SK-N-SH (cell line): Measurements from ENCODE around the gene OR10A5. TPM values are rescaled to one million over a fixed set of nuclear protein-coding genes. Genes with fewer than 3 reads are reported as not detected.
A peak's percentile ranks its signal among the peaks of the same experiment; 100 is the strongest.
"Not testable (repeated sequence)": the region's sequence is repeated elsewhere in the genome, so short reads cannot be mapped to it uniquely, and the experiment has no call there.

Experiments
- CTCF ChIA-PET: fragments of 300-600, 350-600 bp; formaldehyde crosslinking; extraction: SDS; loops from one replicate; lab custom pipeline; 2021; lab: Yijun Ruan, JAX
- POLR2A ChIA-PET: fragments of 350-600 bp; sonication (Branson Sonifier 250); formaldehyde crosslinking; extraction: SDS; loops from one replicate; lab custom pipeline; 2020; ENCODE audit warnings: antibody characterized with exemption, inconsistent platforms; lab: Yijun Ruan, JAX
- DNase-seq: peaks from one replicate; pipeline ENCODE4 v3.0.0; 2012
- H2AFZ ChIP-seq: fragments of 200-600 bp; sonication (generic); 2 replicates; pipeline ENCODE4 v1.8.1; 2016; ENCODE audit warnings: antibody characterized with exemption, mild to moderate bottlenecking, low read depth
- H3F3A ChIP-seq: fragments of 200-600 bp; sonication (generic); replicated peaks from 2 replicates; pipeline ENCODE3; 2016; ENCODE audit warnings: antibody characterized with exemption, mild to moderate bottlenecking; ENCODE audit not compliant: insufficient read depth
- H3K27ac ChIP-seq, 2 experiments: fragments of 200-500 bp in 1 of 2; fragments of 200-600 bp in 1 of 2; sonication (Bioruptor generic) in 1 of 2; sonication (generic), shearing (Covaris generic) in 1 of 2; 2 replicates each; pipeline versions ENCODE4 v1.5.1 to v1.6.1; 2014 to 2016; ENCODE audit warnings: low read depth in 2 of 2, inconsistent platforms in 1 of 2, low read length in 1 of 2, mild to moderate bottlenecking in 1 of 2, mixed read lengths in 1 of 2
- H3K27me3 ChIP-seq: fragments of 200-600 bp; sonication (generic), shearing (Covaris generic); 2 replicates; pipeline ENCODE4 v1.6.1; 2016; ENCODE audit warnings: mixed run types; ENCODE audit not compliant: insufficient read depth
- H3K36me3 ChIP-seq, 2 experiments: fragments of 200-500 bp in 1 of 2; fragments of 200-600 bp in 1 of 2; sonication (Bioruptor generic) in 1 of 2; sonication (generic) in 1 of 2; replicated peaks in 1 of 2; 2 replicates each; pipeline versions ENCODE3 to v1.5.1; 2014 to 2016; ENCODE audit warnings: low read length in 1 of 2, mild to moderate bottlenecking in 1 of 2; ENCODE audit not compliant: insufficient read depth in 2 of 2, control insufficient read depth in 1 of 2
- H3K4me1 ChIP-seq, 2 experiments: fragments of 200-500 bp in 1 of 2; fragments of 200-600 bp in 1 of 2; sonication (Bioruptor generic) in 1 of 2; sonication (generic), shearing (Covaris generic) in 1 of 2; 2 replicates each; pipeline versions ENCODE4 v1.5.1 to v1.6.1; 2014 to 2016; ENCODE audit warnings: low read depth in 1 of 2, low read length in 1 of 2, mixed run types in 1 of 2; ENCODE audit not compliant: insufficient read depth in 2 of 2, control insufficient read depth in 1 of 2
- H3K4me2 ChIP-seq: fragments of 200-600 bp; sonication (generic), shearing (Covaris generic); 2 replicates; pipeline ENCODE4 v1.6.1; 2017; ENCODE audit warnings: mixed run types
- H3K4me3 ChIP-seq, 2 experiments: fragments of 200-500 bp in 1 of 2; fragments of 200-600 bp in 1 of 2; sonication (Bioruptor generic) in 1 of 2; sonication (generic), shearing (Covaris generic) in 1 of 2; 2 replicates each; pipeline versions ENCODE4 v1.5.1 to v1.8.1; 2014 to 2016; ENCODE audit warnings: low read depth in 2 of 2, inconsistent platforms in 1 of 2, low read length in 1 of 2, mild to moderate bottlenecking in 1 of 2, mixed read lengths in 1 of 2, moderate library complexity in 1 of 2
- H3K79me2 ChIP-seq: fragments of 200-600 bp; sonication (generic); 2 replicates; pipeline ENCODE4 v1.8.1; 2017; ENCODE audit warnings: mild to moderate bottlenecking; ENCODE audit not compliant: insufficient read depth
- H3K9ac ChIP-seq: fragments of 200-600 bp; sonication (generic); 2 replicates; pipeline ENCODE4 v1.6.1; 2017; ENCODE audit warnings: mixed run types
- H3K9me2 ChIP-seq: fragments of 200-600 bp; sonication (generic); 2 replicates; pipeline ENCODE4 v1.6.1; 2017; ENCODE audit warnings: mixed run types
- H3K9me3 ChIP-seq: fragments of 200-600 bp; sonication (generic); 2 replicates; pipeline ENCODE4 v1.6.1; 2017; ENCODE audit warnings: mixed run types, mild to moderate bottlenecking, moderate library complexity
- H4K20me1 ChIP-seq: fragments of 200-600 bp; sonication (generic); 2 replicates; pipeline ENCODE4 v1.6.1; 2017; ENCODE audit warnings: mild to moderate bottlenecking, mixed run types; ENCODE audit not compliant: insufficient read depth
- CHD2 ChIP-seq: fragments of 150-350 bp; IDR thresholded peaks from 2 replicates; pipeline ENCODE4 v1.6.1; 2018; ENCODE audit warnings: low read length; ENCODE audit not compliant: partially characterized antibody
- EZH2phosphoT487 ChIP-seq: fragments of 200-600 bp; sonication (generic); IDR thresholded peaks from 2 replicates; pipeline ENCODE4 v1.6.1; 2017; ENCODE audit warnings: low read depth, mixed run types, mild to moderate bottlenecking, antibody characterized with exemption, moderate library complexity, borderline replicate concordance
- FOXM1 ChIP-seq: IDR thresholded peaks from 2 replicates; pipeline ENCODE4 v1.4.0; 2012; ENCODE audit warnings: low read depth, mild to moderate bottlenecking
- GABPA ChIP-seq: IDR thresholded peaks from 2 replicates; pipeline ENCODE4 v1.4.0; 2012; ENCODE audit warnings: low read depth, mild to moderate bottlenecking
- GATA2 ChIP-seq: sonication (generic); formaldehyde crosslinking; IDR thresholded peaks from 2 replicates; pipeline ENCODE4 v1.5.0; 2020; ENCODE audit warnings: mild to moderate bottlenecking, missing genetic modification reagents
- MEF2A ChIP-seq: IDR thresholded peaks from 2 replicates; pipeline ENCODE4 v1.4.0; 2012; ENCODE audit warnings: low read depth, borderline replicate concordance
- NFIC ChIP-seq: IDR thresholded peaks from 2 replicates; pipeline ENCODE4 v1.4.0; 2012; ENCODE audit warnings: borderline replicate concordance
- NRF1 ChIP-seq: IDR thresholded peaks from 2 replicates; pipeline ENCODE4 v1.6.1; 2012; ENCODE audit warnings: low read depth, mild to moderate bottlenecking, low read length
- PBX3 ChIP-seq: IDR thresholded peaks from 2 replicates; pipeline ENCODE4; 2012
- POLR2AphosphoS5 ChIP-seq: IDR thresholded peaks from 2 replicates; pipeline ENCODE4 v1.6.1; 2012; ENCODE audit warnings: low read depth, low read length
- RAD21 ChIP-seq: IDR thresholded peaks from 2 replicates; pipeline ENCODE4 v1.6.1; 2012; ENCODE audit warnings: mild to moderate bottlenecking, low read length
- RFX5 ChIP-seq: IDR thresholded peaks from 2 replicates; pipeline ENCODE4 v1.6.1; 2012; ENCODE audit warnings: mild to moderate bottlenecking, improper control_type of control experiment, low read length
- SMC3 ChIP-seq: IDR thresholded peaks from 2 replicates; pipeline ENCODE4 v1.6.1; 2012; ENCODE audit warnings: low read depth, low read length, improper control_type of control experiment
- TCF12 ChIP-seq: IDR thresholded peaks from 2 replicates; pipeline ENCODE4 v1.4.0; 2012
- TEAD4 ChIP-seq: IDR thresholded peaks from 2 replicates; pipeline ENCODE4 v1.4.0; 2012; ENCODE audit warnings: mild to moderate bottlenecking, borderline replicate concordance; ENCODE audit not compliant: insufficient read depth
- USF1 ChIP-seq: IDR thresholded peaks from 2 replicates; pipeline ENCODE4 v1.4.0; 2012; ENCODE audit warnings: low read depth, borderline replicate concordance
- USF2 ChIP-seq: fragments of 150-350 bp; IDR thresholded peaks from 2 replicates; pipeline ENCODE4 v1.6.1; 2017; ENCODE audit warnings: antibody characterized with exemption, low read length, low read depth, borderline replicate concordance
- YY1 ChIP-seq: IDR thresholded peaks from 2 replicates; pipeline ENCODE4 v1.4.0; 2012; ENCODE audit warnings: low read depth, mild to moderate bottlenecking
- WGBS: methylation state at CpG from one replicate; pipeline ENCODE4 v1.1.6; 2017; ENCODE audit warnings: low lambda C conversion rate; 5-methylcytosine and 5-hydroxymethylcytosine counted together
- polyA plus RNA-seq, 3 experiments: library from polyadenylated mRNA; depleted of rRNA; stranded (reverse); fragments of >200 nt; gene quantifications; 2 replicates each; pipeline ENCODE4 v1.2.3, GENCODE V29; 2012
- TF ChIP-seq, protein P1 (sequence below): fragments of 200-600 bp; sonication (generic); IDR thresholded peaks from 2 replicates; pipeline ENCODE4 v1.6.1; 2017; ENCODE audit warnings: antibody characterized with exemption, mild to moderate bottlenecking, moderate library complexity

OR10A5 gene
- polyA plus RNA-seq, 1 of the 3 experiments (the other 2 are of a cell fraction), result not detected

DNA sequence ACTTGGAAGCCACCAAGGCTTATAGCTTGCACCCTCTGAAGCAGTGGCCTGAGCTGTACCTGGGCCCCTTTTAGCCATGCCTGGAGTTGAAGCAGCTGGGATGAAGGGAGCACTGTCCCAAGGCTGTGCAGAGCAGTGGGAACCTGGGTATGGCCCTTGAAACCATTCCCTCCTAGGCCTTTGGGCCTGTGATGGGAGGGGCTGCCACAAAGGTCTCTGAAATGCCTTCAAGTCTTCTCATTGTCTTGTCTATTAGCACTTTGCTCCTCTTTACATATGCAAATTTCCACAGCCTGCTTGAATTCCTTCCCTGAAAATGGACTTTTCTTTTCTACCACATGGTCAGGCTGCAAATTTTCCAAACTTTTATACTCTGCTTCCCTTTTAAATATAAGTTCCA, 44.4 kb upstream of the OR10A5 start:
- H3K9ac ChIP-seq, H3K4me1 ChIP-seq, H2AFZ ChIP-seq, H3K9me2 ChIP-seq, H4K20me1 ChIP-seq, H3K79me2 ChIP-seq, H3K27ac ChIP-seq, H3K4me2 ChIP-seq, H3K4me3 ChIP-seq, H3K27me3 ChIP-seq, H3K9me3 ChIP-seq, H3K36me3 ChIP-seq, POLR2A ChIA-PET, DNase-seq, H3F3A ChIP-seq: not testable (repeated sequence)
- CTCF ChIA-PET, result interaction anchor here (1.9 kb wide), 1 partner anchor 11 kb away, joined by 7 read pairs; no protein-coding TSS in a partner anchor

DNA sequence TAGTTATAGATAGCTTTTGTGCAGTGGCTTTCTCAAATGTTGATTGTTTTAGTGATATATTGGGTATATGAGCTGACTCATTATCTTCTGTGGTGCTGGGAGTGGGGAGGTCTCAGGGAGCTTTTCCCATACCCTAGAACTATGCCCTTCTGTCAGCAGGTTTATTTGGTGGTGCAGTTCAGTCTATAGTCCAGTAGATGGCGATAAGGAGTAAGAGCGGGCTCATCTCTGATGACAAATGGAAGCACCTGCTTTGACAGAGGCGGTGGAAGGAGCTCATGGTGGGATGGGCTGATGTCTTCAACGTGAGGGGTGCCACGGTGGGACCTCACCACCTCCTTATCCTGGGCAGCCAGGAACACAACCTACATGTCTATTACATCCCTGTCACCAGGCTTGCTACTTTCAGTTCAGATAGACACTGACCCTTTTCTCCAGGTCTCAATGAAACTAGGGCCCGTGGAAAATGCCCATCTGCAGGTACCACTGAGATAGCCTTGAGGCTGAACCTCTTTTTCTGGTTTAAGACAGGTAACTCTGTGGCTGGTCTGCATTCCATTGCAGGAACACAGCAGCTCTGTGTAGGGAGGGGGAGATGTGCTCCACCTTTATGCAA, 33.0 kb upstream of the OR10A5 start:
- Histone ChIP-seq H3K4me1 (no peaks in the 10 kb centered on the region), H3F3A (no peaks in the 10 kb centered on the region), H3K27me3 (no peaks in the 10 kb centered on the region), H3K79me2 (no peaks in the 10 kb centered on the region), H2AFZ (no peak overlapping the region), H3K4me3 (no peak overlapping the region; a peak in 1 of 4 replicates), H3K36me3 (no peaks in the 10 kb centered on the region), H3K27ac (no peak overlapping the region), H3K9ac (no peak overlapping the region), H4K20me1 (no peaks in the 10 kb centered on the region), H3K9me2 (no peaks in the 10 kb centered on the region), H3K4me2 (no peak overlapping the region), H3K9me3 (no peaks in the 10 kb centered on the region)
- TF ChIP-seq POLR2AphosphoS5 (no peak), TEAD4 (no peak), TCF12 (no peak), NRF1 (no peak), NFIC (no peak), PBX3 (no peak), FOXM1 (no peak), SMC3 (peak; percentile 41; the same call in 1 of the 2 replicates), USF1 (no peak), YY1 (no peak), GABPA (no peak), RFX5 (no peak), USF2 (no peak), CHD2 (no peak), MEF2A (no peak), EZH2phosphoT487 (no peak), GATA2 (CRISPR knock-in tag) (no peak), RAD21 (peak; percentile 51)
- TF ChIP-seq, protein P1, sequence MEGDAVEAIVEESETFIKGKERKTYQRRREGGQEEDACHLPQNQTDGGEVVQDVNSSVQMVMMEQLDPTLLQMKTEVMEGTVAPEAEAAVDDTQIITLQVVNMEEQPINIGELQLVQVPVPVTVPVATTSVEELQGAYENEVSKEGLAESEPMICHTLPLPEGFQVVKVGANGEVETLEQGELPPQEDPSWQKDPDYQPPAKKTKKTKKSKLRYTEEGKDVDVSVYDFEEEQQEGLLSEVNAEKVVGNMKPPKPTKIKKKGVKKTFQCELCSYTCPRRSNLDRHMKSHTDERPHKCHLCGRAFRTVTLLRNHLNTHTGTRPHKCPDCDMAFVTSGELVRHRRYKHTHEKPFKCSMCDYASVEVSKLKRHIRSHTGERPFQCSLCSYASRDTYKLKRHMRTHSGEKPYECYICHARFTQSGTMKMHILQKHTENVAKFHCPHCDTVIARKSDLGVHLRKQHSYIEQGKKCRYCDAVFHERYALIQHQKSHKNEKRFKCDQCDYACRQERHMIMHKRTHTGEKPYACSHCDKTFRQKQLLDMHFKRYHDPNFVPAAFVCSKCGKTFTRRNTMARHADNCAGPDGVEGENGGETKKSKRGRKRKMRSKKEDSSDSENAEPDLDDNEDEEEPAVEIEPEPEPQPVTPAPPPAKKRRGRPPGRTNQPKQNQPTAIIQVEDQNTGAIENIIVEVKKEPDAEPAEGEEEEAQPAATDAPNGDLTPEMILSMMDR, result peak; percentile 88
- DNase-seq, result peak; percentile 57
- CTCF ChIA-PET, result interaction anchor here (0.6 to 2.0 kb wide), 34 partner anchors 9 to 1547 kb away, joined by 3 to 15 read pairs (median 4); no protein-coding TSS in a partner anchor
- POLR2A ChIA-PET, result interaction anchor here (0.6 kb wide), 1 partner anchor 11 kb away, joined by 3 read pairs; no protein-coding TSS in a partner anchor
- WGBS, result 8% methylated on average over 5 of the region's 6 CpGs
